Lower leg skin (tissue), 3 donors: Measurements from ENCODE around the gene KIF4B.

ENCODE experiments used
- POLR2A ChIP-seq, 2 donors: fragments of 450-650 bp; IDR thresholded peaks; one replicate each; pipeline ENCODE4 v1.6.1; 2016 to 2017; ENCODE audit warnings: antibody characterized with exemption in 2 of 2, mild to moderate bottlenecking in 1 of 2, moderate library complexity in 1 of 2
- TF ChIP-seq, protein P1 (sequence below), 3 donors: fragments of 450-650 bp; IDR thresholded peaks; one replicate each; pipeline ENCODE4 v1.5.1; 2016; ENCODE audit warnings: antibody characterized with exemption in 3 of 3, mild to moderate bottlenecking in 3 of 3, moderate library complexity in 2 of 3

GRCh38 chr5:154993461-154993860, 20.1 kb upstream of the KIF4B start:
- TF ChIP-seq POLR2A (IDR thresholded peaks at IDR 0.05) = no peak
- TF ChIP-seq, protein P1, sequence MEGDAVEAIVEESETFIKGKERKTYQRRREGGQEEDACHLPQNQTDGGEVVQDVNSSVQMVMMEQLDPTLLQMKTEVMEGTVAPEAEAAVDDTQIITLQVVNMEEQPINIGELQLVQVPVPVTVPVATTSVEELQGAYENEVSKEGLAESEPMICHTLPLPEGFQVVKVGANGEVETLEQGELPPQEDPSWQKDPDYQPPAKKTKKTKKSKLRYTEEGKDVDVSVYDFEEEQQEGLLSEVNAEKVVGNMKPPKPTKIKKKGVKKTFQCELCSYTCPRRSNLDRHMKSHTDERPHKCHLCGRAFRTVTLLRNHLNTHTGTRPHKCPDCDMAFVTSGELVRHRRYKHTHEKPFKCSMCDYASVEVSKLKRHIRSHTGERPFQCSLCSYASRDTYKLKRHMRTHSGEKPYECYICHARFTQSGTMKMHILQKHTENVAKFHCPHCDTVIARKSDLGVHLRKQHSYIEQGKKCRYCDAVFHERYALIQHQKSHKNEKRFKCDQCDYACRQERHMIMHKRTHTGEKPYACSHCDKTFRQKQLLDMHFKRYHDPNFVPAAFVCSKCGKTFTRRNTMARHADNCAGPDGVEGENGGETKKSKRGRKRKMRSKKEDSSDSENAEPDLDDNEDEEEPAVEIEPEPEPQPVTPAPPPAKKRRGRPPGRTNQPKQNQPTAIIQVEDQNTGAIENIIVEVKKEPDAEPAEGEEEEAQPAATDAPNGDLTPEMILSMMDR (IDR thresholded peaks at IDR 0.05) = no peak
